HL-60/S4 (cell line): ENCODE results near the gene ZNF346.

Experiments used
- in situ Hi-C: fragments of 300-500 bp; cut with MboI; formaldehyde crosslinking; loops from 2 replicates; pipeline ENCODE4 v1.14.3; 2022; ENCODE audit warnings: low sequenced_read_pairs

The ZNF346 gene

DNA sequence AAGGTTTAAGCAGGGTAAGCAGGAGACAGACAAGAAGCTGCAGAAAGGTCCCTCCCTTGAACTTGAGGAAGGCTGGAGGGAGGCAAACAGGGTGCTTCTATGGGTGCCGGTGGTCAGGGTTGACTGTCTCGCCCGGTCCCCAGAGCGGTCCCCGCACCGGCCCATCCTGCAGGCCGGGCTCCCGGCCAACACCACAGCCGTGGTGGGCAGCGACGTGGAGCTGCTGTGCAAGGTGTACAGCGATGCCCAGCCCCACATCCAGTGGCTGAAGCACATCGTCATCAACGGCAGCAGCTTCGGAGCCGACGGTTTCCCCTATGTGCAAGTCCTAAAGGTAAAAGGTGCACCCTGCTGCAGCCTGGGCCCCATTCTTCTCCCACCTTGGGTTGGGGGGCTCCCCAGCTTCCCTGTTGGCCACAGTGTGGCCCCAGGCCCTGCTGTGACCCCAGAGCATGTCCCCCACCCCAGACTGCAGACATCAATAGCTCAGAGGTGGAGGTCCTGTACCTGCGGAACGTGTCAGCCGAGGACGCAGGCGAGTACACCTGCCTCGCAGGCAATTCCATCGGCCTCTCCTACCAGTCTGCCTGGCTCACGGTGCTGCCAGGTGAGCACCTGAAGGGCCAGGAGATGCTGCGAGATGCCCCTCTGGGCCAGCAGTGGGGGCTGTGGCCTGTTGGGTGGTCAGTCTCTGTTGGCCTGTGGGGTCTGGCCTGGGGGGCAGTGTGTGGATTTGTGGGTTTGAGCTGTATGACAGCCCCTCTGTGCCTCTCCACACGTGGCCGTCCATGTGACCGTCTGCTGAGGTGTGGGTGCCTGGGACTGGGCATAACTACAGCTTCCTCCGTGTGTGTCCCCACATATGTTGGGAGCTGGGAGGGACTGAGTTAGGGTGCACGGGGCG, 69.9 kb downstream of the ZNF346 start:
- in situ Hi-C loops = no loop called here

GRCh38 chr5:177093082-177093712, 70.7 kb downstream of the ZNF346 start:
- in situ Hi-C loops = no loop called here

GRCh38 chr5:177093803-177094202, 71.3 kb downstream of the ZNF346 start:
- in situ Hi-C loops = no loop called here

GRCh38 chr5:177094224-177095087, 72.0 kb downstream of the ZNF346 start:
- in situ Hi-C loops = no loop called here

GRCh38 chr5:177095088-177095669, 72.7 kb downstream of the ZNF346 start:
- in situ Hi-C loops = no loop called here

DNA sequence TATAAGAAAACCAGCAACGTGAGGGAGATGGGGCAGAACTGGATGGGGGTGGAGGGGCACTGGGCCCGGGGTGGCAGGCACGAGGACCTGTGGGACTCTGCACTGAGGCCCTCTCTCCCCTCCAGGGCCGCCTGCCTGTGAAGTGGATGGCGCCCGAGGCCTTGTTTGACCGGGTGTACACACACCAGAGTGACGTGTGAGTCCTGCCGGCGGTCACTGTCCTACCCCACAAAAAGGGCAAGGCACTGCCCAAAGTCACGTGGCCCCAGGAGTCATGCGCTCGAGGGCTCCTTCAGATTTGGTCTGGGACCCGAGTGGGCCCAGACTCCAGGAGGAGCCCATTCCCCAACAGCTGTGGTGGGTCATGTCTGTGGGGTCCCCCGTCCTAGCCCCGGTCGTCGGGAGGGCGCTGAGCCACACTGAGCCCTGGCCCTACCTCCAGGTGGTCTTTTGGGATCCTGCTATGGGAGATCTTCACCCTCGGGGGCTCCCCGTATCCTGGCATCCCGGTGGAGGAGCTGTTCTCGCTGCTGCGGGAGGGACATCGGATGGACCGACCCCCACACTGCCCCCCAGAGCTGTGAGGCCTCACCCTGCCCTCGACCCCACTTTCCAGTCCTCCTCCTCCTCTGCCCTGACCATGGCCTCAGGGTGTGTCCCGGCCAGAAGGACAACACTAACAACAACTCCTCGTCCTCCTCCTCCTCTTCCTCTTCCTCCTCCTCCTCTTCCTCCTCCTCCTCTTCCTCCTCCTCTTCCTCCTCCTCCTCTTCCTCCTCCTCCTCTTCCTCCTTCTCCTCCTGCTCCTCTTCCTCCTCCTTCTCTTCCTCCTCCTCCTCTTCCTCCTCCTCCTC, 73.9 kb downstream of the ZNF346 start:
- in situ Hi-C loops = no loop called here

- in situ Hi-C loops = no loop called here
Measured at GRCh38 chr5:177097016-177097985, 74.8 kb downstream of the ZNF346 start.

GRCh38 chr5:177098120-177098469, 75.6 kb downstream of the ZNF346 start:
- in situ Hi-C loops = no loop called here

- in situ Hi-C loops = no loop called here
Measured at GRCh38 chr5:177098470-177099141, 76.1 kb downstream of the ZNF346 start.

- in situ Hi-C loops = loop anchor here (25.0 kb wide), 1 partner anchor 963 kb away; no protein-coding TSS in a partner anchor
Measured at GRCh38 chr5:177099422-177100093, 77.1 kb downstream of the ZNF346 start.

- in situ Hi-C loops = loop anchor here (25.0 kb wide), 1 partner anchor 962 kb away; no protein-coding TSS in a partner anchor
Measured at GRCh38 chr5:177100714-177101121, 78.2 kb downstream of the ZNF346 start.

DNA sequence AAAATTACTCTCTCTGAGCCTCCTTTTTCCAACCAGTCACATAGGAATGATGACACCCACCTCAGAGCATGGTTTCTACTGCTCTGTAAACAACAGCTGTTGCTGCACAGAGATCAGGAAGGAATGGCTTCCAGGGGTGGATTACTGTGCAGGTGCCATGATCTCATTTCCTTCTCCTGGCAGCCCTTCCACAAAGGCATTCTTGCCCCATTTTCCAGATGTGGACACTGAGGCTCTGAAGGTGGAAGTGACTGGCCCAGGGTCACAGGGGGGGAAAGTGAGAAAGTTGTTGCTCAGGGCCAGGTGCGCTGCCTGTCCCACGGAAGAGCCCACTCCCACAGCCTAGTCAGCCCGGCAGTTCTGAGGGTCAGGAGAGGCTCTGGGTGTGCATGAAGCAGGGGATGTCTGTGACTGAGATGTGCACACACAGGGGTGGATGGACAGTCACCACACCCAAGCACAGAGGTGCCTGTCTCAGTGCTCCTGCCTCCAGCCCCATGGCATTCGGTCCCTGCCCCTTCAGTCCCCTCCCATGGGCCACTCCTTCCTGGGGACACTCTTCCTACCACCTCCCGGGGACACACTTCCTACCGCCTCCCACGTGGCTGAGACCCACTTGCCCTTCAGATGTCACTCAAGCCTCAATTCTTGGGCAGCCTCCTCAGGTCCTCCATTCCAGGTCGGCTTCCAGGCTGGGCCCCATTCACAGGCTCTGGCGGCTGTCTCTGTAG, 81.2 kb downstream of the ZNF346 start:
- in situ Hi-C loops = loop anchor here (25.0 kb wide), 1 partner anchor 959 kb away; no protein-coding TSS in a partner anchor

GRCh38 chr5:177105691-177106476, 83.4 kb downstream of the ZNF346 start:
- in situ Hi-C loops = loop anchor here (5.0 to 25.0 kb wide), 2 partner anchors 439 to 956 kb away; no protein-coding TSS in a partner anchor

DNA sequence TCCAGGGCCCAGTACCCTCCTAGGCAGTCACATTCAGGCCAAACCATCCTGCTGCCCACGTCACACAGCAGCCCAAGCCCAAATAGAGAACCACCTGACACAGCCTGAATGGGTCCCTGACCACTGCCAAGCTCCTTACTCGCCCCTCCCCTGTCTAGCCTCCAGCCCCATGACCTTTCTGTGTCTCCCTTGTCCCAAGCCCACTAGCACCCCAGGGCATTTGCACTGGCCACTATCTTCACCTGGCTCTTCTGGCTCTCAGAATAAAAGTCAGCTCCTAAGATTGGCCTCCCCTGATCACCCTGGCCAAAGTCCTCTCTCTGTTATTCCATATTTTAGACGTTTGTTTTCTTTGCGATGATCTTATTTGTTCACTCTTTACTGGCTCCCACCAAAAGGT, 84.7 kb downstream of the ZNF346 start:
- in situ Hi-C loops = loop anchor here (5.0 to 25.0 kb wide), 2 partner anchors 440 to 955 kb away; no protein-coding TSS in a partner anchor

DNA sequence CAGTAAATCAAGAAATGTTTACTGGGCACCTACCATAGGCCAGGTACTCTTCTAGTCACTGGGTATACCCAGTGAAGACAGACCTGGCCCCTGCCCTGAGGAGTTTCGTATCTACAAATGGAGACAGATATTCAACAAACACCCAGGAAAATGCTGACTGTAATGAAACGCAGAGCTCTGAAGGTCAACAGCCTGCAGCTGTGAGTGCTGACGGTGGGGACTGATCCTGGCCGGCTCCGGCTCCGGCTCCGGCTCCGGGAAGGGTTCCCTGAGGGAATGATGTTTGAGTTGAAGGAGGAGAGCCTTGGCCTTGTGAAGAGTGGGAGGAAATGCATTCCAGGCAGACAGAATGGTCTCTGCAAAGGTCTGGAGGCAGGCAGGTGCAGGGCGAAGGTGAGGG, 87.3 kb downstream of the ZNF346 start:
- in situ Hi-C loops = loop anchor here (5.0 to 25.0 kb wide), 2 partner anchors 443 to 952 kb away; no protein-coding TSS in a partner anchor
